ENCODE results near the gene KCNMB1. TPM values are rescaled to one million over a fixed set of nuclear protein-coding genes. Genes with fewer than 3 reads are reported as not detected.

KCNMB1 gene
- total and polyA plus RNA-seq, 8 donors, result 0.29 to 19.8 (median 5.5) TPM

GRCh38 chr5:170361116-170361515, 28.1 kb downstream of the KCNMB1 start:
- intact Hi-C loops (cut with DNase I; ENCODE audit: low total_unique reads), result no loop called here
- peaks cover 1 to 39% (median 21%) of the 10 kb centered on the region in 4 donors for H3K4me1 ChIP-seq
- WGBS, 5 donors, result 68 to 86% (median 76%) methylated on average over 2 to 5 of the region's 5 CpGs

GRCh38 chr5:170360709-170361108, 28.5 kb downstream of the KCNMB1 start:
- DNase-seq, result no peak
- no peaks in the 10 kb centered on the region for H3K36me3 ChIP-seq
- intact Hi-C loops (cut with DNase I; ENCODE audit: low total_unique reads), result no loop called here
- 65 to 72% (median 70%) methylated on average over 7 to 8 of the region's 8 CpGs for WGBS, 5 donors
- no peak overlapping the region for H3K4me3 ChIP-seq
- H3K27ac ChIP-seq, result peak overlapping the region in 3 of 5 donors; percentile 28 to 63 (median 38)
- no peak for TF ChIP-seq CTCF (IDR thresholded peaks at IDR 0.05)
- no peak for TF ChIP-seq POLR2A (IDR thresholded peaks at IDR 0.05)
- no peak for TF ChIP-seq EP300 (IDR thresholded peaks at IDR 0.05)
- TF ChIP-seq POLR2AphosphoS5 (IDR thresholded peaks at IDR 0.05), result no peak
- H3K9me3 ChIP-seq, result no peaks in the 10 kb centered on the region
- H3K27me3 ChIP-seq, result no peaks in the 10 kb centered on the region
- peaks cover 5 to 43% (median 25%) of the 10 kb centered on the region in 4 donors for H3K4me1 ChIP-seq

More at GRCh38 chr5:170361116-170361515, 28.1 kb downstream of the KCNMB1 start:
- peak overlapping the region in 3 of 5 donors; percentile 28 to 63 (median 38) for H3K27ac ChIP-seq
- no peak for TF ChIP-seq CTCF (IDR thresholded peaks at IDR 0.05)
- TF ChIP-seq POLR2A (IDR thresholded peaks at IDR 0.05), result no peak
- TF ChIP-seq POLR2AphosphoS5 (IDR thresholded peaks at IDR 0.05), result no peak
- TF ChIP-seq EP300 (IDR thresholded peaks at IDR 0.05), result no peak
- no peak for DNase-seq
- H3K9me3 ChIP-seq, result no peaks in the 10 kb centered on the region
- H3K27me3 ChIP-seq, result no peaks in the 10 kb centered on the region
- no peaks in the 10 kb centered on the region for H3K36me3 ChIP-seq
- no peak overlapping the region for H3K4me3 ChIP-seq

- intact Hi-C loops (cut with DNase I; ENCODE audit: low total_unique reads), result no loop called here
- Histone ChIP-seq H3K4me3 (no peak overlapping the region), H3K9me3 (no peaks in the 10 kb centered on the region), H3K27me3 (peaks cover 0 to 13% (median 11%) of the 10 kb centered on the region in 3 donors), H3K36me3 (no peaks in the 10 kb centered on the region), H3K27ac (peak overlapping the region in 4 of 5 donors; percentile 1 to 54 (median 48)), H3K4me1 (peaks cover 17 to 71% (median 37%) of the 10 kb centered on the region in 4 donors)
- WGBS, 5 donors, result 64 to 81% (median 74%) methylated on average over 8 of the region's 8 CpGs
- peak; percentile 38 to 59 for DNase-seq
- TF ChIP-seq CTCF (IDR thresholded peaks at IDR 0.05) (no peak), POLR2AphosphoS5 (IDR thresholded peaks at IDR 0.05) (no peak), EP300 (IDR thresholded peaks at IDR 0.05) (no peak), POLR2A (IDR thresholded peaks at IDR 0.05) (no peak)
These were observed 31.2 kb downstream of the KCNMB1 start for GRCh38 chr5:170357955-170358444.

- 20 to 33% (median 24%) methylated on average over 7 to 8 of the region's 8 CpGs for WGBS, 5 donors
- intact Hi-C loops (cut with DNase I; ENCODE audit: low total_unique reads), result no loop called here
- TF ChIP-seq POLR2A (IDR thresholded peaks at IDR 0.05), result no peak
- H3K27me3 ChIP-seq, result peaks cover 0 to 21% (median 11%) of the 10 kb centered on the region in 3 donors
- H3K4me3 ChIP-seq, result no peak overlapping the region
- H3K9me3 ChIP-seq, result peaks cover 0 to 4% (median 0%) of the 10 kb centered on the region in 4 donors
- H3K4me1 ChIP-seq, result peaks cover 17 to 54% (median 34%) of the 10 kb centered on the region in 4 donors
- peak; percentile 53 to 80 for DNase-seq
- peak overlapping the region in 1 of 5 donors; percentile 54 for H3K27ac ChIP-seq
- H3K36me3 ChIP-seq, result no peaks in the 10 kb centered on the region
These were observed 33.5 kb downstream of the KCNMB1 start for GRCh38 chr5:170355601-170356098.

- intact Hi-C loops (cut with DNase I; ENCODE audit: low total_unique reads), result no loop called here
- Histone ChIP-seq H3K36me3 (no peaks in the 10 kb centered on the region), H3K9me3 (peaks cover 0 to 4% (median 0%) of the 10 kb centered on the region in 4 donors), H3K27ac (peak overlapping the region in 2 of 5 donors; percentile 3 to 55), H3K4me1 (peaks cover 17 to 47% (median 32%) of the 10 kb centered on the region in 4 donors), H3K27me3 (peaks cover 0 to 21% (median 11%) of the 10 kb centered on the region in 3 donors), H3K4me3 (peak overlapping the region in 1 of 4 donors; percentile 5)
- 72 to 87% (median 82%) methylated on average over 9 of the region's 9 CpGs for WGBS, 5 donors
- TF ChIP-seq POLR2A (IDR thresholded peaks at IDR 0.05) (no peak), CTCF (IDR thresholded peaks at IDR 0.05) (no peak), EP300 (IDR thresholded peaks at IDR 0.05) (no peak), POLR2AphosphoS5 (IDR thresholded peaks at IDR 0.05) (no peak)
- no peak for DNase-seq
These were observed 35.2 kb downstream of the KCNMB1 start for GRCh38 chr5:170353961-170354360.
